B cell (primary cell): ENCODE measurements around the gene TMEM14A. TPM values are rescaled to one million over a fixed set of nuclear protein-coding genes. Genes with fewer than 3 reads are reported as not detected.

Experiments used
- ATAC-seq: fragments of 200-7000 bp; cut with Tn5 transposase; one replicate; pipeline ENCODE4 v1.10.0; 2021; ENCODE audit warnings: low read depth, mild to moderate bottlenecking, moderate number of reproducible peaks, moderate library complexity
- CTCF ChIA-PET: fragments of 350-600 bp; sonication (Branson Sonifier 250); formaldehyde crosslinking; loops from one replicate; lab custom pipeline; 2021; ENCODE audit warnings: antibody characterized with exemption, inconsistent platforms; lab: Charles Lee
- POLR2A ChIA-PET: fragments of 350-600 bp; sonication (Branson Sonifier 250); formaldehyde crosslinking; loops from one replicate; lab custom pipeline; 2021; ENCODE audit warnings: antibody characterized with exemption; lab: Charles Lee
- DNase-seq: peaks from one replicate; pipeline ENCODE4 v3.0.0; 2013
- H2AFZ ChIP-seq: 2 replicates; pipeline ENCODE4 v1.6.1; 2012; ENCODE audit warnings: mild to moderate bottlenecking, low read depth, low read length; ENCODE audit not compliant: insufficient read depth, poor library complexity, severe bottlenecking
- H3K27ac ChIP-seq, 2 donors: 1 replicate in 1 of 2; 2 replicates in 1 of 2; pipeline ENCODE4 v1.5.1; 2012 to 2013; ENCODE audit warnings: low read length in 2 of 2, mild to moderate bottlenecking in 2 of 2, moderate library complexity in 1 of 2
- H3K27me3 ChIP-seq, 4 experiments: fragments of 200-600 bp in 1 of 4; sonication (generic) in 1 of 4; replicated peaks in 1 of 4; 1 replicate in 2 of 4; 2 replicates in 2 of 4; pipeline versions ENCODE4 v1.6.1 to v1.7.0; 2013 to 2016; ENCODE audit warnings: low read length in 3 of 4, mild to moderate bottlenecking in 2 of 4, mixed read lengths in 1 of 4, moderate library complexity in 1 of 4; ENCODE audit not compliant: insufficient read depth in 4 of 4, control insufficient read depth in 3 of 4; ENCODE audit errors: control extremely low read depth in 1 of 4
- H3K36me3 ChIP-seq, 2 experiments: replicated peaks in 1 of 2; 1 replicate in 1 of 2; 2 replicates in 1 of 2; pipeline versions ENCODE4 v1.6.1 to v1.7.1; 2013; ENCODE audit warnings: low read length in 1 of 2; ENCODE audit not compliant: insufficient read depth in 2 of 2, control insufficient read depth in 1 of 2; ENCODE audit errors: control extremely low read depth in 1 of 2, extremely low read depth in 1 of 2
- H3K4me1 ChIP-seq, 2 donors: fragments of 200-600 bp in 1 of 2; sonication (generic) in 1 of 2; 1 replicate in 1 of 2; 2 replicates in 1 of 2; pipeline versions ENCODE4 v1.5.1 to v1.6.1; 2013 to 2017; ENCODE audit warnings: low read length in 2 of 2; ENCODE audit not compliant: control insufficient read depth in 2 of 2, insufficient read depth in 2 of 2
- H3K4me2 ChIP-seq: replicated peaks from 2 replicates; pipeline ENCODE3; 2012; ENCODE audit warnings: mild to moderate bottlenecking, low read depth, low read length; ENCODE audit not compliant: poor library complexity, severe bottlenecking
- H3K4me3 ChIP-seq, 5 experiments: fragments of 200-600 bp in 1 of 5; sonication (generic) in 1 of 5; 1 replicate in 3 of 5; 2 replicates in 2 of 5; pipeline versions ENCODE4 v1.5.1 to v1.7.0; 2011 to 2016; ENCODE audit warnings: low read length in 4 of 5, mild to moderate bottlenecking in 4 of 5, low read depth in 2 of 5, control low read depth in 1 of 5, moderate library complexity in 1 of 5; ENCODE audit not compliant: insufficient read depth in 1 of 5; ENCODE audit errors: control extremely low read depth in 1 of 5, extremely low read depth in 1 of 5
- H3K79me2 ChIP-seq: fragments of 200-600 bp; sonication (generic); one replicate; pipeline ENCODE4 v1.6.0; 2016; ENCODE audit warnings: low read length; ENCODE audit not compliant: control insufficient read depth, insufficient read depth
- H3K9ac ChIP-seq: fragments of 200-600 bp; sonication (generic); 2 replicates; pipeline ENCODE4 v1.6.1; 2017; ENCODE audit warnings: mild to moderate bottlenecking, low read length, moderate library complexity
- H3K9me3 ChIP-seq, 3 donors: one replicate each; pipeline versions ENCODE4 v1.6.1 to v1.7.1; 2013; ENCODE audit warnings: low read length in 2 of 3; ENCODE audit not compliant: control insufficient read depth in 2 of 3, insufficient read depth in 1 of 3; ENCODE audit errors: control extremely low read depth in 1 of 3
- H4K20me1 ChIP-seq: 2 replicates; pipeline ENCODE4 v1.6.0; 2012; ENCODE audit warnings: mild to moderate bottlenecking, low read length; ENCODE audit not compliant: insufficient read depth, control insufficient read depth, poor library complexity, severe bottlenecking
- H3K27ac Mint-ChIP-seq: one replicate; pipeline ENCODE4 v1.8.0; 2021; ENCODE audit warnings: mixed read lengths
- H3K27me3 Mint-ChIP-seq: one replicate; pipeline ENCODE4 v1.8.0; 2021; ENCODE audit warnings: mixed read lengths
- H3K4me1 Mint-ChIP-seq: one replicate; pipeline ENCODE4 v1.8.0; 2021; ENCODE audit warnings: mixed read lengths
- H3K4me3 Mint-ChIP-seq: one replicate; pipeline ENCODE4 v1.8.0; 2021; ENCODE audit warnings: mixed read lengths
- H3K9me3 Mint-ChIP-seq: one replicate; pipeline ENCODE4 v1.8.0; 2022; ENCODE audit warnings: mixed read lengths; ENCODE audit not compliant: insufficient read depth
- CTCF ChIP-seq: fragments of 200-600 bp; IDR thresholded peaks from one replicate; pipeline ENCODE4 v1.8.0; 2022; ENCODE audit warnings: antibody characterized with exemption, mild to moderate bottlenecking
- EZH2 ChIP-seq: IDR thresholded peaks from 2 replicates; pipeline ENCODE4 v1.6.1; 2012; ENCODE audit warnings: borderline replicate concordance, low read depth, mild to moderate bottlenecking, moderate library complexity, low read length; ENCODE audit not compliant: insufficient read depth, poor library complexity, severe bottlenecking
- WGBS: methylation state at CpG from one replicate; pipeline ENCODE4 v1.1.5; 2013; ENCODE audit warnings: missing lambda C conversion rate; ENCODE audit not compliant: insufficient coverage; 5-methylcytosine and 5-hydroxymethylcytosine counted together
- intact Hi-C: fragments of 100-400 bp; cut with micrococcal nuclease; formaldehyde crosslinking; loops from one replicate; pipeline ENCODE4 v1.10.0; 2022
- polyA plus RNA-seq: library from polyadenylated mRNA; depleted of rRNA; stranded (reverse); fragments of >200 nt; gene quantifications from 2 replicates; pipeline ENCODE4 v1.2.3, GENCODE V29; 2012
- total RNA-seq, 2 donors: library from RNA; stranded (reverse); fragments of 120-200 nt in 1 of 2; gene quantifications; 1 replicate in 1 of 2; 2 replicates in 1 of 2; pipeline versions ENCODE4 v1.2.3 to v1.2.4, GENCODE V29; 2013 to 2022

The TMEM14A gene
- total and polyA plus RNA-seq, 2 donors (not counting 1 experiment from before 2014, with no cell fraction given), result 5.2 to 9.5 TPM

- Mint-ChIP-seq H3K9me3 (no peaks in the 10 kb centered on the region), H3K4me3 (no peak overlapping the region), H3K27ac (no peak overlapping the region), H3K4me1 (no peaks in the 10 kb centered on the region), H3K27me3 (peaks cover 33% of the 10 kb centered on the region)
- ATAC-seq (no peak), DNase-seq (no peak)
- no peak overlapping the region for H3K4me3 ChIP-seq
- H3K27ac ChIP-seq, result no peak overlapping the region
- no peaks in the 10 kb centered on the region for H3K9me3 ChIP-seq
- POLR2A ChIA-PET, result no interaction called here
- H3K9ac ChIP-seq, result no peak overlapping the region
- no CpG with 5 or more reads among the region's 4 CpGs for WGBS
- intact Hi-C loops, result no loop called here
- TF ChIP-seq CTCF (no peak), EZH2 (no peak)
- no peaks in the 10 kb centered on the region for H4K20me1 ChIP-seq
- H3K27me3 ChIP-seq, result peaks cover 0 to 8% (median 2%) of the 10 kb centered on the region in 4 experiments
- no peak overlapping the region for H2AFZ ChIP-seq
- H3K79me2 ChIP-seq, result no peaks in the 10 kb centered on the region
- no peaks in the 10 kb centered on the region for H3K36me3 ChIP-seq
- CTCF ChIA-PET, result interaction anchor here (1.7 kb wide), 1 partner anchor 8 kb away, joined by 4 read pairs; no protein-coding TSS in a partner anchor
- no peak overlapping the region for H3K4me2 ChIP-seq
- no peaks in the 10 kb centered on the region for H3K4me1 ChIP-seq
Observed at GRCh38 chr6:52644253-52644652, 26.7 kb upstream of the TMEM14A start.

GRCh38 chr6:52645976-52646375 is 24.9 kb upstream of the TMEM14A start:
- H3K27me3 ChIP-seq, result peaks cover 0 to 5% (median 0%) of the 10 kb centered on the region in 4 experiments
- no peak overlapping the region for H3K4me3 Mint-ChIP-seq
- no peaks in the 10 kb centered on the region for H3K36me3 ChIP-seq
- no peak overlapping the region for H3K9ac ChIP-seq
- no peaks in the 10 kb centered on the region for H3K9me3 Mint-ChIP-seq
- POLR2A ChIA-PET, result no interaction called here
- H3K27ac ChIP-seq, result no peak overlapping the region
- no peaks in the 10 kb centered on the region for H4K20me1 ChIP-seq
- H3K27me3 Mint-ChIP-seq, result peaks cover 19% of the 10 kb centered on the region
- CTCF ChIA-PET, result no interaction called here
- no peaks in the 10 kb centered on the region for H3K4me1 ChIP-seq
- H3K4me3 ChIP-seq, result no peak overlapping the region
- H3K4me1 Mint-ChIP-seq, result no peaks in the 10 kb centered on the region
- no peak overlapping the region for H2AFZ ChIP-seq
- no peak for ATAC-seq
- 100% methylated on average over 1 of the region's 4 CpGs for WGBS
- H3K9me3 ChIP-seq, result no peaks in the 10 kb centered on the region
- H3K4me2 ChIP-seq, result no peak overlapping the region
- intact Hi-C loops, result no loop called here
- no peak overlapping the region for H3K27ac Mint-ChIP-seq
- H3K79me2 ChIP-seq, result no peaks in the 10 kb centered on the region
- TF ChIP-seq EZH2 (no peak), CTCF (no peak)
- DNase-seq, result no peak
